Gastrocnemius medialis (tissue), 4 donors: ENCODE data around the gene TENT5C.

Experiments
- POLR2A ChIP-seq, 2 donors: fragments of 450-650 bp; IDR thresholded peaks; one replicate each; pipeline ENCODE4 v1.6.1; 2017; ENCODE audit warnings: antibody characterized with exemption in 2 of 2, mild to moderate bottlenecking in 2 of 2, moderate library complexity in 2 of 2
- TF ChIP-seq, protein P1 (sequence below), 5 experiments: fragments of 450-650 bp in 3 of 5; fragments of 200-600 bp in 2 of 5; sonication (generic) in 2 of 5; IDR thresholded peaks in 4 of 5; conservative IDR thresholded peaks in 1 of 5; 1 replicate in 4 of 5; 2 replicates in 1 of 5; pipeline ENCODE4 v1.5.1; 2016 to 2019; ENCODE audit warnings: antibody characterized with exemption in 5 of 5, mild to moderate bottlenecking in 3 of 5, moderate library complexity in 3 of 5

DNA sequence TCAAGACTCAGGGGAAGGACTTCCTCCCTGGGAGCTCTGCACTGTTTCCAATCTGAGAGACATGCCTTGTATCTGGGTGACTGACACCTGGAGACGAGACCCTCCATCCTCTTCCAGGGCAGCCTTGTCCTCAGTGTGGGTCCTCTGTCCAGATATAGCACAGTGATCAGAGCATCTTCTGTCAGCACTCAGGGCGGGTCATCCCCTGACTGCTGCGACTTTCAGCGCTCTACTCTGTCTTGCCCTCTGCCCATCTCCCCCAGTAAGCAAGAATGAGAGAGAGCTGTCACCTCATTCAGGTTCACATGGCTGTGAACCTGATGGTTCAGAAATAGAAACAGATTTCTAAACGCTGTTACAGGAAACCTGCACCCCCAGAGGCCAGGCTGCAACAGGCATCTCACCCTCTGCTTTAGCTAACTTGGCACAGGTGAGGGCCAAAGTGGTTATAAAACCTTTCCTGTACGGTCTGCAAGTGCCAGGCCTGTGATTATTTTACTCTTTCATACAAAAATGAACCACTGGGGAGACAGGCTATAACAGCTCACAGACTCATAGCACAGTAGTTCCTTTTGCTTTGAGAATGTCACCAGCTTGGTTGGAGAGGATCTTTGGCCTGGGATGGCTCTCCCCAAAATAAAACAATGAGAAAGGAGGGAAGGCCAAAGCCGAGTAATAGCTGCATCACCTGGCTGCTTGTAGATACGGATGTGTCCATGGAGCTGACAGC is 11.4 kb upstream of the TENT5C start:
- TF ChIP-seq, protein P1, sequence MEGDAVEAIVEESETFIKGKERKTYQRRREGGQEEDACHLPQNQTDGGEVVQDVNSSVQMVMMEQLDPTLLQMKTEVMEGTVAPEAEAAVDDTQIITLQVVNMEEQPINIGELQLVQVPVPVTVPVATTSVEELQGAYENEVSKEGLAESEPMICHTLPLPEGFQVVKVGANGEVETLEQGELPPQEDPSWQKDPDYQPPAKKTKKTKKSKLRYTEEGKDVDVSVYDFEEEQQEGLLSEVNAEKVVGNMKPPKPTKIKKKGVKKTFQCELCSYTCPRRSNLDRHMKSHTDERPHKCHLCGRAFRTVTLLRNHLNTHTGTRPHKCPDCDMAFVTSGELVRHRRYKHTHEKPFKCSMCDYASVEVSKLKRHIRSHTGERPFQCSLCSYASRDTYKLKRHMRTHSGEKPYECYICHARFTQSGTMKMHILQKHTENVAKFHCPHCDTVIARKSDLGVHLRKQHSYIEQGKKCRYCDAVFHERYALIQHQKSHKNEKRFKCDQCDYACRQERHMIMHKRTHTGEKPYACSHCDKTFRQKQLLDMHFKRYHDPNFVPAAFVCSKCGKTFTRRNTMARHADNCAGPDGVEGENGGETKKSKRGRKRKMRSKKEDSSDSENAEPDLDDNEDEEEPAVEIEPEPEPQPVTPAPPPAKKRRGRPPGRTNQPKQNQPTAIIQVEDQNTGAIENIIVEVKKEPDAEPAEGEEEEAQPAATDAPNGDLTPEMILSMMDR (IDR thresholded peaks at IDR 0.05 in 4 of 5, conservative IDR thresholded peaks at IDR 0.05 in 1 of 5), result peak in 3 of 5 experiments; percentile 15 to 55 (median 37)
- peak in 1 of 2 donors; percentile 18 for TF ChIP-seq POLR2A (IDR thresholded peaks at IDR 0.05)
